Fibroblast of skin of back (primary cell): ENCODE data around the gene SLC25A26.
A peak's percentile ranks its signal among the peaks of the same experiment; 100 is the strongest.

ENCODE experiments used
- DNase-seq: peaks from one replicate; pipeline ENCODE4 v3.0.0-alpha.2; 2013

The SLC25A26 gene

DNA sequence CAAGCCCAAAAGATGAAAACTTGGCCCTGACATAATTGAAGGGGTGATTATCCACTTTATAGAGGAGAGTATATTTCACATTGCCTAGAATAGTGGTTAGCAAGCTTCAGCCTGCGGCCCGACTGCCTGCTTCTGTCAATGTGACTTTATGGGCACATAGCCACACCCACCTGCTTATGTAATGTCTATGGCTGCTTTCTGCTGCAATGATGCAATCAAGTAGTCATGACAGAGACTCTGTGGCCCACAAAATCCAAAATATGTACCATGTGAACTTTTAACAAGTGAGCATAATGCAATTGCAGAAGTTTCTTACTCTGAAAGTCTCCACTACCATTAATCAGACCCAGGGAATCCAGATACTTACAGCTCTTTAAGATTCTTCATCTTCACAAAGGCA is 176.9 kb downstream of the SLC25A26 start:
- DNase-seq: no peak

DNA sequence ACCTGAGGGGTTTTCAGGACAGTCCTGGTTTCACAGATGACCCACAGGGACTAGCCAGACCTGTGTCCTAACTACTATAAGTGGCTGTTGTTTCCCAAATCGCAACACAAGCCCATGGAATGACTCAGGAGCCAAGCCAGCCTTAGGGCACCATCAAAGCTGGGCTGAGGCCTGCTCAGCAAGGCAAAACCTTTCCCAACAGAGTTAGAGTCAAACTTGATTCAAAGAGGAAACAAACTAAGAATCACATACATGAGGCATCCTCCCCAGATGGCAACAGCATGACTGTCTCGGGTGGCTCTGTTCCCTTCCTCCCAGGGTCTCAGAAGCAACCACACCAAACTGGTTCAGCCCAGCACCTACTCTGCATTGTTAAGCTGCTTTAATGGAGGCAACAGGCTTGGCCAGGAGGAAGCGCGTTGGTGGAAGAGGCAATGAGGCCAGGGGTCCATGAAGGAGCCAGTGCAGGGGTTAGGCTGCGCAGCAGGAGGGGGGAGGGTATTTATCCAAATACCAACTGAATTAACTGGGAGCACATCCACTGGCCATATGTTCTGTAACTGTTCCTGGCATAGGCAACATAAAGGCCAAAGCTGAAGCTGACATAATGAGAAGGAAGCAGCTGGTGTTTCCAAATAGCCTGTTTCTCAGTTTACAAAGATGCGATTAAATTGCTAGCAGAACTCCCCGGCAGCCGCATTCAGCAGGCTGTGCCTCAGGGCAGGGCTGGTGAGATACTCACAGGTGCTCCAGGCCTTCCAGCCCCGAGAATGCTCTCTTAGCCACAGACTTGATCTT is 177.6 kb downstream of the SLC25A26 start:
- peak; percentile 44 for DNase-seq

GRCh38 chr3:66399529-66400232 is 178.9 kb downstream of the SLC25A26 start:
- DNase-seq: no peak

DNA sequence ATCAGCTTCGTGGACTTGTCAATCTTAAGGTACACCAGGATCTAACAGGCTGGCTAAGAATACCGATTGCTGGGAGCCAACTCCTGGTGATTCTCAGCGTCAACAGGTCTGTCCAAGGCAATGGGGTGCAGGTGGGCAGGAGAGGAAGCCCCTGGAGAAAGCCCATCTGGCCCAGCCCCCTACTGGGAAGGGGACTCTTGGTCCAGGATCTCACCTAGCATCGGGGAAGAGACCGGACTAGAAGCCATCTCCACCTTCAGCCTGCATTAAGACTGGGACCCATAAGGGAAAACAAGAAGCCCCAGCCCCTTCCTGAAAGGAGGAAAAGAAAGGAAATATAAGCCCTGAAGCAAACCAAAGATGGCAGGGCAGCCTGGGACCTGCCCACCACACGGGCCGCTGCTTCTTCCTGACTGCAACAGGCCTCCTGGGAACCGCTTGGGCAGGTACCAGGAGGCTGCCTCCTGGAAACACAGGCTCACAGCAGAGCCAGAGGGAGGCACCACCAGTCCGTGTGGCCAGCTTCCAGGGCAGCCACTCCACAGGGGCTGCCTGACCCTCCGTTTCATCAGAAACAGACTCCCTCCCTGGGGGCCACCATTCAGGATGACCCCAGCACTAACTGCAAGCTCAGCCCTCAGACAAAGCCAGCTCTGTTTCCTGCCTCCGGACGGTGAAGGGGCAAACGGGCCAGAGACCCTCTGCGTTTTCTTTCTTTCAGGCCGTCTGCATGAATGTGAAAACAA is 179.8 kb downstream of the SLC25A26 start:
- DNase-seq: no peak

DNA sequence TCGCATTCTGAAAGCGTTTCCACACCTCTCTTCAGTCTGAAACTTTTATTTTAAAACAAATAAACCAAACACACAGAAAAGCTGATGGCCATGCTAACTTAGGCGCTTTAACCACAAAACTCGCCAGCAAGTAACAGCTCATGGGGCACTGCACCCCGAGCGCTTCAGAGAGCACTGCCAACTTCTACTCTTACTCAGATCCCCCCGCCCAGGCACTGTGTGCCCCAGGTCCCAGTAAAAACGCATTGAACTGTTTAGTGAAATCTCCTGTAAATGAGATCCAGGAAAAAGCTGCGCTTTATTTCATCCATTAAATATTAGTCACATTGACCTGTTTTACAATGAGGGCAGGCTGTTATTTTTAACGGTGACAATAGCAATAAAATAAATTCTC is 180.4 kb downstream of the SLC25A26 start:
- DNase-seq: no peak

DNA sequence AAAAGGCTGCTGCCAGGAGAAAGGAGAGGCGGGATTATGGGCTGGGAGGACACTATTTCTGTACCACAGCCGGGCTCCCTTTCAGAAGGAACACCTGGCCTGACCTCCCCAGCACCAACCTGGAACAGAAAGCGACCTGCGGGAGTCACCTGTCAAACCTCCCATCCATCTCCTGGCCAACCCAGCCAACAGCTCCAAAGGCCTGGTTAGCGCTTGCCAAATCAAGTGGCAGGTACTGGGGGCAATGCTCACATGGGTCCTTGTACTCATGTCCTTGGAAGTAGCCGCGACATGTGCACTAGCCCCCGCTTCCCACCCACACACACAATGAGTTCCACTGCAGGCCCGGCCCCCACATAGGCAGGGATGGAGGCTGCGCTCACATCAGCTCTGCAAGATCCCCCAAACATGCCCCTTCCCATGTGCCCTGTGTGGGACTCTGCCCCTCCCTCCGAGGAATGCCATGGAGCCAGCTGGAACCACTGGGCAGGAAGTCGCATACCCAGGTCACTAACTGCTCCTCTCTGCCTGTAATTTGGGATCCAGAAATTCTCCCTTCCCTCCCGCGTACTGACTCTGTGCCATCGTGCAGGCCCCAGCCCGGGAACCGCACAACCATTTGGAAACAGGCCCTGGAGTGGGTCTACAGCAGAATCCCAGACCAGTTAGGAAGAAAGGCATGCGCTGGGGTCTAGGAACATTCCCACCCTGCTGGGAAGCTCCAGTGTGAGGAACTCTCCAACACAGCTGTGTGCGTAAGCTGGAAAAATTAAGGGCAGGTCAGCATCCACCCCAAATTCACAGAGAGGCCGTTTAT is 181.1 kb downstream of the SLC25A26 start:
- no peak for DNase-seq

- DNase-seq: no peak
These were observed 181.9 kb downstream of the SLC25A26 start for GRCh38 chr3:66402596-66403290.

DNA sequence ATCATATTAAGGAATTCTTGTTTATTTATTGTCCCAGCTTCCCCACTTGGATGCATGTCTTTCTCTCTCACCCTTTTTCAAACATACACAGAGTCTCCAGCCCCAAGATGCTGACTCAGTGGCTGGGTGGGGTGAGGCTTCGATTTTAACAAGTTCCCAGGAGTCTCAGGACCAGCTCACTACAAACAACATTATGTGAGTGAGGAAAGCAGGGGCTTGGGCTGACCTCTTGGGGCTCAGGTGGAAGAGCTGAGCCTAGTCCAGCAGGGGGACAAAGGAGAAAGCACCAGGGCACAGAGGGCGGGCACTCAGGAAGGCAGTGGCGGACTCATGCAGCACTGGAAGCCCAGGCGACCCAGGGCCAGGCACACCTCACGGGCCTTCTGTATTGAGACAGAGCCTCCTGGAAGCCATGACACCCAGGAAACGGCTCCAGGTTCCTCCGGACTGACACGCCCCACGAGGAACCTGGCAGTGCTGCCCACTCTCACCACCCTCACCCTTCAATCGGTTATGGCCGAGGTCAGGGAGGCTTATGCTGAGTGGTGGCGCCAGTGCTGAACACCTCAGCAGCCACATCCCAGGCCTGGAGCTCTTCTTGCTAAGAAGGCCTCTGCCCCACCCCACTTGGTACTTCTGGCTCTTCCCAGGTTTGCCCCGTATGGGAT is 182.7 kb downstream of the SLC25A26 start:
- DNase-seq: peak; percentile 39

- DNase-seq: no peak
These were observed 183.4 kb downstream of the SLC25A26 start for GRCh38 chr3:66404197-66404596.

DNA sequence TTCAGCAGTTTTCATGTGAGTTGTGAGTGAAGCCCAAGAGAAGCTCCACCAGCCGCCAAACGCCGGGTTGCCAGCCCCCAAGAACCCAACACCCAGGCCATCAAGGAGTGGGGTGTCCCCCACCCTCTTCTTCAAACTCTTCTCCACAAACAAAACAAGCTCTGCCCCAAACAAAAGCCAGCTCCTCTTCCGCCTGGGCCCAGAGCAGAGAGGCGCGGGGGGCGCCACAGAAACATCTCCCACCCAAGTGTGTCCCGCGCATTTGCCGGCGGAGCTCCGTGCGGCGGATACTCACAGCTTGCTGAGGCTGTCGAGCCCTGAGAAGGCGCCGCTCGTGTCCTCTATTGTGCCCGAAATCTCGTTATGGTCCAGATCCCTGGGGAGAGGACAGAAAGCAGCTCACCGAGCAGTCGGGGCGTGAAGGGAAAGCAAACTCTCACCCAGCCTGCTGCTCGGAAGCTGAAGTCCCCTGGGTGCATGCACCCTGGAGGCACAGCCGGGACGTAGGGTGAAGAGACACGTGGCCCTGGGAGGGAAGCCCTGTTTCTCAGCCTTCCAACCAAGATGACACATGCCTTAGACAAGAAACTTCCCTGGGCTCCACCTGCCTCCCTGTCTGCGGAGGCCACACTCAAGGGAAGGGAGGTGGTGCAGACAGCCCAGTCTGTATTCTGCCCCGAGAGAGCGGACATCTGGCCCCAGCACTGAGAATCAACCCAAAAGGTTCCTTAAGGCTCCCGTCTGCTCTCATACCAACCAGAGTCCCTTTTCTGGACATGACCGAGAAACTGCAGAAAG is 184.3 kb downstream of the SLC25A26 start:
- no peak for DNase-seq

DNA sequence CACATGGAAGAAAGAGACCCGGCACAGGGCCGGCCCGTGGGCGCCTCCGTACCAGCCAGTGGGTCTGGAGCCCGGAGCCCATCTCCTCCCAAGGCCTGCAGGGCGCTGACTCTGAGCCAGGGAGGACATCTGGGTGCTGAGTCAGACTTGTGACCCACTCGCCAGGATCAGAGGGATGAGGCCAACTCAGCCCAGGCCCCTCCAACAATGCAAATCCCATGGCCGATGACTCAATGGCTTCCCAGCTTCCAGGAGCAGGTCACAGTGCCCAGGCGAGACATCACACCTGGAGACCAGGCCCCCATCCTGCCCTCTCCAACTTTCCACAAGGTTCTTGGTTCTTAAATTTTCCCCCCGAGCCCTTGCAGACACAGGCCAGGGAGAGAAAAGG is 184.9 kb downstream of the SLC25A26 start:
- peak; percentile 64 for DNase-seq

- no peak for DNase-seq
These were observed 185.4 kb downstream of the SLC25A26 start for GRCh38 chr3:66406163-66406562.

- no peak for DNase-seq
These were observed 186.2 kb downstream of the SLC25A26 start for GRCh38 chr3:66406831-66407610.

GRCh38 chr3:66407611-66408218 is 186.9 kb downstream of the SLC25A26 start:
- peak; percentile 48 for DNase-seq

DNA sequence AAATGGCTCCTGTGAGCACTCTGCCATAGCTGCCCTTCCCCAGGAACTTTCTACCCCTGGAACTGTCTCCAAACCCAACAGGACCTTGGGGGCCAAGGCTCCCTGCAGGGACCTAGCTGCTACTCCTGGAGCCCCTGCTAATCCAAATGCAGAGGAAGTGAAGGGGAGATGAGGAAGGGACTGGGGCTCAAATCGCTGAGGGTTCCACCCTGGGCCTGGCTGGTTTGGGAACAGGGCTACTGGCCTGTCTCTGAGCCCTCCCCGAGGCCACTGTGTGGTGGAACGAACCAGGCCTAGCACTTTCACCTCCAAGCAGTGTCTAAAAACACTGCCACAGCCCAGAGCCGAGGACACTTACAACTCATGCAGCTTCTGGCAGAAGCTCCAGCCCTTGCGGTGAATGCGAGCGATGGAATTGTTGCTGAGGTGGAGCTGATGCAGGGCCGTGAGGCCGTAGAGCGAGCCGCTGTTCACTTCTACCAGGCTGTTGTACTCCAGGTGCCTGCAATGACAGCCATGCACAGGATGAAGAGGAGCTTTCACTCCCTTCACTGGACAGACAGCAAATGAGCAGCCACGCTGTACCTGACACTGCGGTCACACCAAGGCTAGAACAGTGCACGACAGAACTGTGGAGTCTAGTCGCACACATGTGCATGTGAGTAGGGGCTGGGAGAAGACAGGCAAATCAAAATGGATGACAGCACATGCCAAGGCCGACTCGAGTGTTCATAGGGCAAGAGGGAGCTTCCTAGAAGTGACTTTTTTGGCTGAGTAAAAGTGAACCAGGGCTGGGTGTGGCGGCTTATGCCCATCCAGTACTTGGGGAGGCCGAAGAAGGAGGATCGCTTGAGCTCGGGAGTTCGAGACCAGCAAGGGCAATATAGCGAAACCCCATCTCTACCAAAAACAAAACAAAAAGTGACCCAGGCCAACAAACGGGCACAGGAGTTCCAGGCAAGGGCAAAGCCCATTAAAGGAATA is 189.3 kb downstream of the SLC25A26 start:
- no peak for DNase-seq

DNA sequence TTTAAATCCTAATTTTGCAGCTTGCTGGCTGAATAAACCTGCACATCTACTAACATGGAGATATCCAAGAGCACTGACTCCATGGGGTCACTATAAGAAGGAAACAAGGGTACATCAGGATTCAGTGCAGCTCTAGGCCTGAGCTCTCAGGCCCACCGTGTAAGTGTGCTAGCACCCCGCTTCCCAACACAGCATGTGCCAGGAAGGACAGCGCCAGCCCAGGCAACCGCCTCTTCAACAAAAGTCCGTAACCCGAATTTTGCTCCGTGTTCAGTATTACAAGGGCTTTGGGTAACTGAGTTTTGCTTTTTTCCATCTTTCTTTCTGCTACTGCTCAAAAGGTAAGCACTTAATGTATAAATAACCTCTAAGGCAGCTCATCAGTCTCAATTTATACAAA is 190.2 kb downstream of the SLC25A26 start:
- DNase-seq: no peak

GRCh38 chr3:66411474-66411873 is 190.7 kb downstream of the SLC25A26 start:
- no peak for DNase-seq
